H1 (cell line): ENCODE measurements around the gene SMOC2. TPM values are rescaled to one million over a fixed set of nuclear protein-coding genes. Genes with fewer than 3 reads are reported as not detected.

ENCODE experiments used
- BCL11A ChIP-seq, 2 experiments: IDR thresholded peaks; one replicate each; pipeline ENCODE4 v1.6.1; 2011; ENCODE audit warnings: low read depth in 2 of 2, low read length in 2 of 2, mild to moderate bottlenecking in 2 of 2
- BRCA1 ChIP-seq: IDR thresholded peaks from 2 replicates; pipeline ENCODE4 v1.6.1; 2012; ENCODE audit warnings: low read depth, low read length, improper control_type of control experiment
- CBX5 ChIP-seq: fragments of 300-800, 300-1000 bp; sonication (generic); IDR thresholded peaks from 2 replicates; pipeline ENCODE4 v1.7.1; 2016; ENCODE audit warnings: antibody characterized with exemption, low read length, low read depth
- CHD2 ChIP-seq: IDR thresholded peaks from 2 replicates; pipeline ENCODE4 v1.6.1; 2012; ENCODE audit warnings: low read length, improper control_type of control experiment
- CTBP2 ChIP-seq: IDR thresholded peaks from 2 replicates; pipeline ENCODE4 v1.7.0; 2011; ENCODE audit warnings: borderline replicate concordance, mild to moderate bottlenecking, moderate library complexity, mixed read lengths, low read length; ENCODE audit not compliant: insufficient read depth, insufficient read length
- HDAC6 ChIP-seq: IDR thresholded peaks from one replicate; pipeline ENCODE4 v1.7.1; 2012; ENCODE audit warnings: low read depth, mild to moderate bottlenecking, inconsistent platforms, low read length, moderate library complexity
- SIX5 ChIP-seq: IDR thresholded peaks from 2 replicates; pipeline ENCODE4 v1.6.1; 2011; ENCODE audit warnings: mild to moderate bottlenecking, low read depth, low read length
- TCF12 ChIP-seq: IDR thresholded peaks from 2 replicates; pipeline ENCODE4 v1.6.1; 2011; ENCODE audit warnings: low read depth, mild to moderate bottlenecking, low read length
- YY1 ChIP-seq: IDR thresholded peaks from 2 replicates; pipeline ENCODE4 v1.6.1; 2011; ENCODE audit warnings: low read depth, mild to moderate bottlenecking, low read length
- polyA plus RNA-seq, 7 experiments: library from polyadenylated mRNA; depleted of rRNA in 3 of 7; stranded (reverse) in 5 of 7; unstranded in 2 of 7; fragments of >200 nt in 5 of 7; fragments of 200-250 nt in 2 of 7; gene quantifications; 1 replicate in 5 of 7; 2 replicates in 1 of 7; 4 replicates in 1 of 7; pipeline versions ENCODE4 v1.2.1 to v1.2.3, GENCODE V29; 2011 to 2013; ENCODE audit warnings: missing spikeins in 2 of 7, mixed read lengths in 2 of 7
- total RNA-seq: library from RNA; stranded (reverse); fragmentation: NEBNext Ultra II Directional; extraction: Animal tissue kit (Norgen Biotek cat#: 25700); gene quantifications from 2 replicates; pipeline ENCODE4 v1.2.1, GENCODE V29; 2021

SMOC2 gene
- total and polyA plus RNA-seq, 2 of the 8 experiments (the other 6 are each of a cell fraction or from before 2014, with no cell fraction given): 7.7 to 8.5 TPM

DNA sequence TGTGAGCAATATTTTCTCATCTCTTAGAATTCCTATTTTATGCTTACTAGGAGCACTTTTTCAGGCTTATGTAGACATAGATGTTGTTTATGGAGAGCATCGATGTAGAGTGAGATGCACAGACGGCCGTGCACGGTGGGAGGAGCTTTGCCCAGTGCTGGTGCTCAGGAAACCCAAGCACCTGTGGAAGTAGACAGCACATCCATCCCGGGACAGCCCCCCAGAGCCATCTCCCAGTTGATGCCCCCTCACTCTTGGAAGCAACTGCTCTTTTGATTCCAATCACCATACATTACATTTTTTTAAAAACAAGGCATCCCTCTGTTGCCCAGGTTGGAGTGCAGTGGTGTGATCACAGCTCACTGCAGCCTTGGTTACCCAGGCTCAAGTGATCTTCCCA, 143.7 kb downstream of the SMOC2 start (continued):
- TF ChIP-seq BCL11A (IDR thresholded peaks at IDR 0.05; ENCODE audit: low read depth in 2 of 2, low read length in 2 of 2) (no peak), CHD2 (no peak), BRCA1 (no peak), SIX5 (no peak), YY1 (no peak), TCF12 (no peak), CBX5 (no peak), CTBP2 (no peak), HDAC6 (no peak)
- TF ChIP-seq, all 59 proteins: peak for 0
